ENCODE results near the gene IYD. TPM values are rescaled to one million over a fixed set of nuclear protein-coding genes. Genes with fewer than 3 reads are reported as not detected.

Gene IYD
- total RNA-seq: under 0.01 TPM in 1 of 2 replicates, not detected in the other

- no peak for DNase-seq (ENCODE audit: low read depth in 2 of 2)
Observed at GRCh38 chr6:150368762-150369161, at the start of gene IYD. IYD (plus strand) TSS chr6:150369012; CDS start chr6:150369032, 20 bp downstream.

- DNase-seq (ENCODE audit: low read depth in 2 of 2): no peak
Observed at GRCh38 chr6:150319924-150320323, 48.9 kb upstream of the IYD start.

GRCh38 chr6:150320442-150320841 is 48.4 kb upstream of the IYD start:
- DNase-seq (ENCODE audit: low read depth in 2 of 2): peak in 1 of 2 donors; percentile 56

- peak in 1 of 2 donors; percentile 66 for DNase-seq (ENCODE audit: low read depth in 2 of 2)
Observed at GRCh38 chr6:150322466-150322871, 46.3 kb upstream of the IYD start.

- DNase-seq (ENCODE audit: low read depth in 2 of 2): no peak
Observed at GRCh38 chr6:150323205-150323604, 45.6 kb upstream of the IYD start.

- DNase-seq (ENCODE audit: low read depth in 2 of 2): no peak
Observed at GRCh38 chr6:150324044-150324443, 44.8 kb upstream of the IYD start.

- DNase-seq (ENCODE audit: low read depth in 2 of 2): peak in 1 of 2 donors; percentile 56
Observed at GRCh38 chr6:150325066-150325772, 43.6 kb upstream of the IYD start.

- no peak for DNase-seq (ENCODE audit: low read depth in 2 of 2)
Observed at GRCh38 chr6:150327117-150327774, 41.6 kb upstream of the IYD start.

- no peak for DNase-seq (ENCODE audit: low read depth in 2 of 2)
Observed at GRCh38 chr6:150328744-150329405, 39.9 kb upstream of the IYD start.

- DNase-seq (ENCODE audit: low read depth in 2 of 2): no peak
Observed at GRCh38 chr6:150331344-150331743, 37.5 kb upstream of the IYD start.

- DNase-seq (ENCODE audit: low read depth in 2 of 2): no peak
Observed at GRCh38 chr6:150332939-150333584, 35.8 kb upstream of the IYD start.

- no peak for DNase-seq (ENCODE audit: low read depth in 2 of 2)
Observed at GRCh38 chr6:150333585-150333941, 35.2 kb upstream of the IYD start.

GRCh38 chr6:150334790-150335783 is 33.7 kb upstream of the IYD start:
- DNase-seq (ENCODE audit: low read depth in 2 of 2): peak; percentile 83 to 90

- peak; percentile 23 to 75 for DNase-seq (ENCODE audit: low read depth in 2 of 2)
Observed at GRCh38 chr6:150336299-150336698, 32.5 kb upstream of the IYD start.

- no peak for DNase-seq (ENCODE audit: low read depth in 2 of 2)
Observed at GRCh38 chr6:150336708-150337107, 32.1 kb upstream of the IYD start.

GRCh38 chr6:150342126-150342525 is 26.7 kb upstream of the IYD start:
- no peak for DNase-seq (ENCODE audit: low read depth in 2 of 2)

GRCh38 chr6:150343434-150343833 is 25.4 kb upstream of the IYD start:
- no peak for DNase-seq (ENCODE audit: low read depth in 2 of 2)

- no peak for DNase-seq (ENCODE audit: low read depth in 2 of 2)
Observed at GRCh38 chr6:150345781-150346180, 23.0 kb upstream of the IYD start.

- no peak for DNase-seq (ENCODE audit: low read depth in 2 of 2)
Observed at GRCh38 chr6:150346346-150346745, 22.5 kb upstream of the IYD start.

GRCh38 chr6:150347845-150348244 is 21.0 kb upstream of the IYD start:
- DNase-seq (ENCODE audit: low read depth in 2 of 2): no peak

GRCh38 chr6:150349546-150349945 is 19.3 kb upstream of the IYD start:
- no peak for DNase-seq (ENCODE audit: low read depth in 2 of 2)
